HepG2 (cell line): Measurements from ENCODE around the gene SLC5A10. TPM values are rescaled to one million over a fixed set of nuclear protein-coding genes. Genes with fewer than 3 reads are reported as not detected.

ENCODE experiments used
- BHLHE40 ChIP-seq: IDR thresholded peaks from 2 replicates; pipeline ENCODE4 v1.6.1; 2011; ENCODE audit warnings: low read length, improper control_type of control experiment
- CENPT ChIP-seq: sonication (generic); formaldehyde crosslinking; IDR thresholded peaks from 2 replicates; pipeline ENCODE4 v1.8.0; 2022; ENCODE audit warnings: low read depth, mild to moderate bottlenecking, moderate library complexity, missing genetic modification reagents
- DMAP1 ChIP-seq: IDR thresholded peaks from 2 replicates; pipeline ENCODE4 v1.6.1; 2016
- ELF1 ChIP-seq: sonication (generic); formaldehyde crosslinking; IDR thresholded peaks from 2 replicates; pipeline ENCODE4 v1.4.0; 2020; ENCODE audit warnings: missing genetic modification reagents
- FOSL2 ChIP-seq: sonication (generic); formaldehyde crosslinking; IDR thresholded peaks from 2 replicates; pipeline ENCODE4 v1.4.0; 2020; ENCODE audit warnings: missing genetic modification reagents
- GABPB1 ChIP-seq: IDR thresholded peaks from 2 replicates; pipeline ENCODE4 v1.6.1; 2016; ENCODE audit warnings: mild to moderate bottlenecking, missing genetic modification reagents, moderate library complexity, missing compliant biosample characterization
- GATAD2A ChIP-seq: IDR thresholded peaks from 2 replicates; pipeline ENCODE4 v1.6.1; 2016
- KDM2A ChIP-seq: sonication (generic); formaldehyde crosslinking; IDR thresholded peaks from 2 replicates; pipeline ENCODE4 v1.4.0; 2020; ENCODE audit warnings: low read depth, missing genetic modification reagents, borderline replicate concordance
- MEIS2 ChIP-seq: sonication (generic); formaldehyde crosslinking; IDR thresholded peaks from 2 replicates; pipeline ENCODE4 v1.9.0; 2021; ENCODE audit warnings: mild to moderate bottlenecking, missing genetic modification reagents
- MTF1 ChIP-seq: sonication (generic); formaldehyde crosslinking; IDR thresholded peaks from 2 replicates; pipeline ENCODE4 v1.5.0; 2020; ENCODE audit warnings: missing genetic modification reagents
- NBN ChIP-seq: fragments of 450-650 bp; conservative IDR thresholded peaks from 2 replicates; pipeline ENCODE4 v1.6.1; 2017
- NFRKB ChIP-seq: fragments of 450-650 bp; IDR thresholded peaks from 2 replicates; pipeline ENCODE4 v1.6.1; 2017
- PPARG ChIP-seq: conservative IDR thresholded peaks from 2 replicates; pipeline ENCODE4 v1.6.1; 2016; ENCODE audit warnings: missing biosample characterization, missing genetic modification reagents
- RBFOX2 ChIP-seq: fragments of 200-400 bp; formaldehyde crosslinking; IDR thresholded peaks from 2 replicates; pipeline ENCODE4 v1.6.1; 2017; ENCODE audit warnings: low read depth, mild to moderate bottlenecking, low read length
- RXRA ChIP-seq: sonication (generic); formaldehyde crosslinking; IDR thresholded peaks from 2 replicates; pipeline ENCODE4 v1.5.1; 2020; ENCODE audit warnings: missing genetic modification reagents
- SP5 ChIP-seq: IDR thresholded peaks from 2 replicates; pipeline ENCODE4 v1.6.1; 2016; ENCODE audit warnings: low read depth, borderline replicate concordance
- ZMAT3 ChIP-seq: sonication (generic); formaldehyde crosslinking; conservative IDR thresholded peaks from 2 replicates; pipeline ENCODE4 v1.7.0; 2021; ENCODE audit warnings: missing genetic modification reagents
- ZMYM3 ChIP-seq: sonication (generic); formaldehyde crosslinking; IDR thresholded peaks from 2 replicates; pipeline ENCODE4 v1.5.1; 2020; ENCODE audit warnings: mild to moderate bottlenecking, missing genetic modification reagents
- ZNF230 ChIP-seq: sonication (generic); formaldehyde crosslinking; IDR thresholded peaks from 2 replicates; pipeline ENCODE4 v1.4.0; 2020; ENCODE audit warnings: mild to moderate bottlenecking, missing genetic modification reagents
- ZNF343 ChIP-seq: sonication (generic); formaldehyde crosslinking; IDR thresholded peaks from 2 replicates; pipeline ENCODE4 v1.4.0; 2020; ENCODE audit warnings: mild to moderate bottlenecking, missing genetic modification reagents
- ZNF44 ChIP-seq: sonication (generic); formaldehyde crosslinking; IDR thresholded peaks from 2 replicates; pipeline ENCODE4 v1.5.1; 2020; ENCODE audit warnings: mild to moderate bottlenecking, missing genetic modification reagents
- ZNF589 ChIP-seq: sonication (generic); formaldehyde crosslinking; conservative IDR thresholded peaks from 2 replicates; pipeline ENCODE4 v1.8.0; 2022; ENCODE audit warnings: mild to moderate bottlenecking, moderate library complexity, missing genetic modification reagents
- ZNF605 ChIP-seq: sonication (generic); formaldehyde crosslinking; IDR thresholded peaks from 2 replicates; pipeline ENCODE4 v1.8.0; 2022; ENCODE audit warnings: mild to moderate bottlenecking, missing genetic modification reagents
- polyA plus RNA-seq, 8 experiments: library from polyadenylated mRNA; depleted of rRNA in 3 of 8; stranded (reverse) in 7 of 8; unstranded in 1 of 8; fragments of >200 nt; fragmentation: Illumina TruSeq in 4 of 8; extraction: Trizol in 4 of 8; gene quantifications; 2 replicates each; pipeline versions ENCODE4 v1.2.1 to v1.2.3, GENCODE V29; 2011 to 2016; ENCODE audit warnings: low read depth in 4 of 8, missing spikeins in 1 of 8, mixed read lengths in 1 of 8; ENCODE audit not compliant: insufficient read depth in 1 of 8
- total RNA-seq, 5 experiments: library from RNA; depleted of rRNA; stranded (reverse); fragments of >200 nt; fragmentation: Illumina TruSeq; extraction: Trizol; gene quantifications; 2 replicates each; pipeline ENCODE4 v1.2.3, GENCODE V29; 2016; ENCODE audit warnings: low read depth in 1 of 5
- TF ChIP-seq, protein P1 (sequence below): sonication (generic); formaldehyde crosslinking; IDR thresholded peaks from 2 replicates; pipeline ENCODE4 v1.4.0; 2020; ENCODE audit warnings: low read depth, mild to moderate bottlenecking, missing genetic modification reagents
- TF ChIP-seq, protein P2 (sequence below): sonication (generic); formaldehyde crosslinking; IDR thresholded peaks from 2 replicates; pipeline ENCODE4 v1.4.0; 2020; ENCODE audit warnings: mild to moderate bottlenecking, missing genetic modification reagents
- TF ChIP-seq, protein P3 (sequence below): sonication (generic); formaldehyde crosslinking; IDR thresholded peaks from 2 replicates; pipeline ENCODE4 v1.5.0; 2020; ENCODE audit warnings: mild to moderate bottlenecking, missing genetic modification reagents
- TF ChIP-seq, protein P4 (sequence below): sonication (generic); formaldehyde crosslinking; IDR thresholded peaks from 2 replicates; pipeline ENCODE4 v1.8.0; 2023; ENCODE audit warnings: mild to moderate bottlenecking, missing genetic modification reagents

The SLC5A10 gene
- total and polyA plus RNA-seq, 2 of the 13 experiments (the other 11 are each of a cell fraction or from before 2014, with no cell fraction given), result 0.05 TPM; not detected in 1

DNA sequence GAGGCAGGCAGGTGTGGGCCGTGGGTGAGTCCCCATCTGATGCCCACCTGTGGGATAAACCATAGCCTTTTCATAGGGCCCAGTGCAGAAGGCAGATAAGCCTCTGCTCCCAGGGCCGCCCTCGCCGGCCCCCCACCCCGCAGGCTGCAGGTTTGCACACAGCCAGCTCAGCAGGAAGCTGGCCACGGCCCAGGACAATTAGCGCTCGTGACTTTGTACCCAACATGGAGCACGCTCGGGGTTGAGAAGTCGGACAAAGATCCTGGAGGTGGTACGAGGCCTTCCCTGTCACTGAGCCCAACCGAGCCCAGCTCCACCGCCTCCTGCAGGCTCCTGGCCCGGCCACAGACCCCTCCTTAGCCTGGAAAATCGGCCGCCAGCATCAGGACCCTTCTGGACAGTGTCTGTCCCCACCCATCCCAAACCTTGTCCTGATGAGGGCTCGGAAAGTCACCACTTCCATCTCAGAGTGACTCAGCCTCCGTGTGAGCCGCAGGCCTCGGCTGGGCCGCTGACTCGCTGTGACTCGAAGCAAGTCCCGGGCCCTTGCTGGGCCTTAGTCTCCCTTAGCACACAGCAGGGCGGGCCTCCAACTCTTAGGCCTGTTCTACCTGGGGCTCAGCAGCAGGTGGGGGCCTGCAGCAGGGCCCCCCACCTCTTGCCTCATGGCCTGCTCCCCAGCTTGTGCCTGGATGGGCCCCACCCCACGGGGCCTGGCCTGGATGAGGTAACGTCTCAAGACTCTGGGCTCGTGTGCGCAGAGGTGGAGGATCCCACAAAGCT lies 29.9 kb downstream of the SLC5A10 start (continued):
- TF ChIP-seq, protein P1, sequence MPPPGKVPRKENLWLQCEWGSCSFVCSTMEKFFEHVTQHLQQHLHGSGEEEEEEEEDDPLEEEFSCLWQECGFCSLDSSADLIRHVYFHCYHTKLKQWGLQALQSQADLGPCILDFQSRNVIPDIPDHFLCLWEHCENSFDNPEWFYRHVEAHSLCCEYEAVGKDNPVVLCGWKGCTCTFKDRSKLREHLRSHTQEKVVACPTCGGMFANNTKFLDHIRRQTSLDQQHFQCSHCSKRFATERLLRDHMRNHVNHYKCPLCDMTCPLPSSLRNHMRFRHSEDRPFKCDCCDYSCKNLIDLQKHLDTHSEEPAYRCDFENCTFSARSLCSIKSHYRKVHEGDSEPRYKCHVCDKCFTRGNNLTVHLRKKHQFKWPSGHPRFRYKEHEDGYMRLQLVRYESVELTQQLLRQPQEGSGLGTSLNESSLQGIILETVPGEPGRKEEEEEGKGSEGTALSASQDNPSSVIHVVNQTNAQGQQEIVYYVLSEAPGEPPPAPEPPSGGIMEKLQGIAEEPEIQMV (CRISPR knock-in tag), result peak; percentile 58; the same call in 1 of the 2 replicates
- TF ChIP-seq KDM2A, result peak; percentile 58; the same call in 1 of the 2 replicates
- 0 out of 2 replicates have a peak, but pooled peaks have one; percentile 61 for TF ChIP-seq ZNF230 (CRISPR knock-in tag)
- TF ChIP-seq ZMYM3 (CRISPR knock-in tag), result 0 out of 2 replicates have a peak, but pooled peaks have one; percentile 68
- peak; percentile 74 for TF ChIP-seq RBFOX2
- TF ChIP-seq BHLHE40, result peak; percentile 74
- TF ChIP-seq ZNF605 (CRISPR knock-in tag), result peak; percentile 32; the same call in 1 of the 2 replicates
- peak; percentile 80 for TF ChIP-seq RXRA (CRISPR knock-in tag)
- peak; percentile 94 for TF ChIP-seq MTF1 (CRISPR knock-in tag)
- TF ChIP-seq GABPB1, result peak; percentile 66
- no peak for TF ChIP-seq NBN
- TF ChIP-seq GATAD2A (CRISPR knock-in tag), result peak; percentile 70
- TF ChIP-seq ZMAT3, result peak; percentile 50; the same call in 1 of the 2 replicates
- TF ChIP-seq, protein P2, sequence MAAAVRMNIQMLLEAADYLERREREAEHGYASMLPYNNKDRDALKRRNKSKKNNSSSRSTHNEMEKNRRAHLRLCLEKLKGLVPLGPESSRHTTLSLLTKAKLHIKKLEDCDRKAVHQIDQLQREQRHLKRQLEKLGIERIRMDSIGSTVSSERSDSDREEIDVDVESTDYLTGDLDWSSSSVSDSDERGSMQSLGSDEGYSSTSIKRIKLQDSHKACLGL, result peak; percentile 55
- TF ChIP-seq PPARG (CRISPR knock-in tag), result peak; percentile 74; the same call in 1 of the 2 replicates
- peak; percentile 61; the same call in 1 of the 2 replicates for TF ChIP-seq ZNF343
- peak; percentile 56; the same call in 1 of the 2 replicates for TF ChIP-seq ZNF44
- TF ChIP-seq ZNF589 (CRISPR knock-in tag), result no peak; the same call in 1 of the 2 replicates
- peak; percentile 72 for TF ChIP-seq FOSL2 (CRISPR knock-in tag)
- TF ChIP-seq, protein P3, sequence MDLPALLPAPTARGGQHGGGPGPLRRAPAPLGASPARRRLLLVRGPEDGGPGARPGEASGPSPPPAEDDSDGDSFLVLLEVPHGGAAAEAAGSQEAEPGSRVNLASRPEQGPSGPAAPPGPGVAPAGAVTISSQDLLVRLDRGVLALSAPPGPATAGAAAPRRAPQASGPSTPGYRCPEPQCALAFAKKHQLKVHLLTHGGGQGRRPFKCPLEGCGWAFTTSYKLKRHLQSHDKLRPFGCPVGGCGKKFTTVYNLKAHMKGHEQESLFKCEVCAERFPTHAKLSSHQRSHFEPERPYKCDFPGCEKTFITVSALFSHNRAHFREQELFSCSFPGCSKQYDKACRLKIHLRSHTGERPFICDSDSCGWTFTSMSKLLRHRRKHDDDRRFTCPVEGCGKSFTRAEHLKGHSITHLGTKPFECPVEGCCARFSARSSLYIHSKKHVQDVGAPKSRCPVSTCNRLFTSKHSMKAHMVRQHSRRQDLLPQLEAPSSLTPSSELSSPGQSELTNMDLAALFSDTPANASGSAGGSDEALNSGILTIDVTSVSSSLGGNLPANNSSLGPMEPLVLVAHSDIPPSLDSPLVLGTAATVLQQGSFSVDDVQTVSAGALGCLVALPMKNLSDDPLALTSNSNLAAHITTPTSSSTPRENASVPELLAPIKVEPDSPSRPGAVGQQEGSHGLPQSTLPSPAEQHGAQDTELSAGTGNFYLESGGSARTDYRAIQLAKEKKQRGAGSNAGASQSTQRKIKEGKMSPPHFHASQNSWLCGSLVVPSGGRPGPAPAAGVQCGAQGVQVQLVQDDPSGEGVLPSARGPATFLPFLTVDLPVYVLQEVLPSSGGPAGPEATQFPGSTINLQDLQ, result peak; percentile 62; the same call in 1 of the 2 replicates
- TF ChIP-seq ELF1, result peak; percentile 59
- TF ChIP-seq DMAP1 (CRISPR knock-in tag), result peak; percentile 59; the same call in 1 of the 2 replicates
- TF ChIP-seq, protein P4, sequence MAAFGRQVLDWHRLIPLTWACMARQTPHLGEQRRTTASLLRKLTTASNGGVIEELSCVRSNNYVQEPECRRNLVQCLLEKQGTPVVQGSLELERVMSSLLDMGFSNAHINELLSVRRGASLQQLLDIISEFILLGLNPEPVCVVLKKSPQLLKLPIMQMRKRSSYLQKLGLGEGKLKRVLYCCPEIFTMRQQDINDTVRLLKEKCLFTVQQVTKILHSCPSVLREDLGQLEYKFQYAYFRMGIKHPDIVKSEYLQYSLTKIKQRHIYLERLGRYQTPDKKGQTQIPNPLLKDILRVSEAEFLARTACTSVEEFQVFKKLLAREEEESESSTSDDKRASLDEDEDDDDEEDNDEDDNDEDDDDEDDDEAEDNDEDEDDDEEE (CRISPR knock-in tag), result no peak; the same call in 1 of the 2 replicates
- TF ChIP-seq SP5 (CRISPR knock-in tag), result peak; percentile 44; the same call in 1 of the 2 replicates
- TF ChIP-seq NFRKB, result no peak
- TF ChIP-seq CENPT (CRISPR knock-in tag), result no peak
- TF ChIP-seq MEIS2 (CRISPR knock-in tag), result peak; percentile 71; the same call in 1 of the 2 replicates
